ENCODE measurements around the gene TBC1D16. TPM values are rescaled to one million over a fixed set of nuclear protein-coding genes. Genes with fewer than 3 reads are reported as not detected.

The TBC1D16 gene
- total and polyA plus RNA-seq, 8 donors: 4.9 to 31.4 (median 19.7) TPM

GRCh38 chr17:80009391-80010282 is 26.0 kb downstream of the TBC1D16 start:
- DNase-seq (peak in 1 of 6 donors; percentile 76), ATAC-seq (no peak), FAIRE-seq (no peak)
- no peak overlapping the region for H3K27ac ChIP-seq
- intact Hi-C loops (cut with DNase I): loop anchor here in 1 of 3 donors (10.0 kb wide), 1 partner anchor 65 kb away; no protein-coding TSS in a partner anchor
- no peak overlapping the region for H3K4me3 ChIP-seq
- H3K36me3 ChIP-seq: peaks cover 0 to 9% (median 0%) of the 10 kb centered on the region in 3 donors
- no peak for TF ChIP-seq CTCF (IDR thresholded peaks at IDR 0.05)
- no peaks in the 10 kb centered on the region for H3K27me3 ChIP-seq
- H3K9me3 ChIP-seq: no peaks in the 10 kb centered on the region
- WGBS, 2 donors: 92% methylated on average over 34 of the region's 34 CpGs
- H3K4me1 ChIP-seq: peaks cover 0 to 5% (median 5%) of the 10 kb centered on the region in 3 donors

- no peak overlapping the region for H3K4me3 ChIP-seq
- WGBS, 2 donors: 80 to 82% methylated on average over 18 of the region's 18 CpGs
- no peaks in the 10 kb centered on the region for H3K9me3 ChIP-seq
- no peak overlapping the region for H3K27ac ChIP-seq
- no peaks in the 10 kb centered on the region for H3K27me3 ChIP-seq
- peaks cover 0 to 9% (median 0%) of the 10 kb centered on the region in 3 donors for H3K36me3 ChIP-seq
- TF ChIP-seq CTCF (IDR thresholded peaks at IDR 0.05): no peak
- peak in 2 of 6 donors; percentile 49 to 78 for DNase-seq
- intact Hi-C loops (cut with DNase I): loop anchor here in 1 of 3 donors (10.0 kb wide), 1 partner anchor 66 kb away; no protein-coding TSS in a partner anchor
- no peak for FAIRE-seq
- ATAC-seq: no peak
- peaks cover 0 to 5% (median 5%) of the 10 kb centered on the region in 3 donors for H3K4me1 ChIP-seq
These were observed 26.8 kb downstream of the TBC1D16 start for GRCh38 chr17:80008848-80009247.

GRCh38 chr17:80008383-80008840 is 27.3 kb downstream of the TBC1D16 start:
- Histone ChIP-seq H3K36me3 (peaks cover 0 to 9% (median 0%) of the 10 kb centered on the region in 3 donors), H3K27me3 (no peaks in the 10 kb centered on the region), H3K4me3 (no peak overlapping the region), H3K9me3 (no peaks in the 10 kb centered on the region), H3K27ac (no peak overlapping the region), H3K4me1 (peaks cover 0 to 5% (median 5%) of the 10 kb centered on the region in 3 donors)
- FAIRE-seq: no peak
- peak; percentile 84 to 94 (median 92) for ATAC-seq
- TF ChIP-seq CTCF (IDR thresholded peaks at IDR 0.05): peak; percentile 93 to 97 (median 95)
- WGBS, 2 donors: 9% methylated on average over 17 of the region's 17 CpGs
- intact Hi-C loops (cut with DNase I): loop anchor here in 1 of 3 donors (10.0 kb wide), 1 partner anchor 66 kb away; no protein-coding TSS in a partner anchor
- DNase-seq: peak; percentile 85 to 97 (median 92)

- WGBS, 2 donors: 71 to 72% methylated on average over 10 of the region's 10 CpGs
- no peak overlapping the region for H3K4me3 ChIP-seq
- FAIRE-seq: no peak
- no peak for TF ChIP-seq CTCF (IDR thresholded peaks at IDR 0.05)
- peak in 1 of 6 donors; percentile 52 for DNase-seq
- intact Hi-C loops (cut with DNase I): loop anchor here in 1 of 3 donors (10.0 kb wide), 1 partner anchor 67 kb away; no protein-coding TSS in a partner anchor
- peaks cover 0 to 5% (median 0%) of the 10 kb centered on the region in 3 donors for H3K36me3 ChIP-seq
- no peak overlapping the region for H3K27ac ChIP-seq
- H3K27me3 ChIP-seq: no peaks in the 10 kb centered on the region
- no peak for ATAC-seq
- H3K9me3 ChIP-seq: no peaks in the 10 kb centered on the region
- H3K4me1 ChIP-seq: peaks cover 0 to 5% (median 5%) of the 10 kb centered on the region in 3 donors
These were observed 27.7 kb downstream of the TBC1D16 start for GRCh38 chr17:80007939-80008338.

Data from pancreas (tissue), 10 donors.